ENCODE data around the gene TECTA.
"Not testable (repeated sequence)": the region's sequence is repeated elsewhere in the genome, so short reads cannot be mapped to it uniquely, and the experiment has no call there.

Gene TECTA

DNA sequence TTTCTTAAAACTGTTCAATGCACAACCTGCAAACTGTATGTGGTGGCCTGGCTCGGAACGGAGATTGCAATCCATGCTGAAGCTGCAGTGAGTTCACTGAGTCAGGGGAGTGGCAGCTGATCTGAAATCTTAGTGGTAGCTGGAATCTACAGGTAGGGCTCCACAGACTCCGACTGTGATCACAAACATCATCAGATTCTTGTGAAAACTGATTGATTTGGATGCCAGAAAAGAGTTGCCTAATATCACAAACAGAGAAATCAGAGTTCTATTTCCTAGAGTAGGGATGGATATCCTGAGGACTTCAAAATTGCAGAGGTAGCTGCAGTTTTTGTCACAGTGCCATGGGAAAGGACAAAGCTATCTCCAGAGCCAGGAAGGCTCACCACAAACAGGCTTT is 134.0 kb downstream of the TECTA start:
- no peak for DNase-seq (ENCODE audit: low read depth)

DNA sequence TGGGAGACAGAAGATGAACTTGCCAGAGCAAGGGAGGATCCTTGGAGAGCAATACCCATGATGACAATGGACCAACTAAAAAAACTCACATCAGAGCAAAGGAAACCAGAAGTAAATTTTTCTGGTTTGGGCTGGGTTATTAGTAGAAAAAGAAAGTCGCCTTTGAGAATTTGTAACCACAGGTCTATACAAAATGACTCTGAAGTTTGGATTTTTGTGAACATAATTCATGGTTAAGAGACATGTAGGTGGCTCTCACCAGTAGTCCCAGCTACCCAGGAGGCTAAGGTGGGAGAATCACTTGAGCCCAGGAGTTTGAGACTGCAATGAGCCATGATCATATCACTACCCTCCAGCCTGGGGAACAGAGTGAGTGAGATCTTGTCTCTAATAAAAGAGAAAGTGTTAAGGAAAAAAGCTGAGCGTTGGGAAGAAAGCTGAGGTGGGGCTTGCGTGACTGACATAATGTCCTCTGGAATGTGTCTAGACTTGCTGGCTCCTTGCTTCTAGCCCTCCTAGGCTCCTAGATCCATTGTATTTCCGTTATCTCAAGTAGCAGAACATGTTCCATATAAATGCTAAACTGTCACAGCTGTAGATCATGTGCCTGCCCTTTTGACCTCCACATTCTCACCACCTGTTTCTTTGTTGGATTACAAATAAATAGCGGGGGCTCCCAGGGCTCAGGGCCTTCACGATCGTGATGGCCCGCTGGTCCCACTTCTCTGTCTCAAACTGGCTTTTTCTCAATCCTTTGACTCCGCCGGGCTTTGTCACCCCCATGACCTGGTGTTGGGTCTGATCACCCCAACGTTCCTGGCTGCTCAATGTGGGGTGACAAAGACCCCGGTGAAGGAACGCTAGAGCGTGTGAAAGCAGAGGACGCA is 135.3 kb downstream of the TECTA start:
- DNase-seq (ENCODE audit: low read depth): peak; percentile 9

GRCh38 chr11:121237247-121237646 is 136.2 kb downstream of the TECTA start:
- not testable (repeated sequence) for DNase-seq (ENCODE audit: low read depth)

- DNase-seq (ENCODE audit: low read depth): peak; percentile 86
These were observed 136.9 kb downstream of the TECTA start for GRCh38 chr11:121237686-121238658.

- no peak for DNase-seq (ENCODE audit: low read depth)
These were observed 137.9 kb downstream of the TECTA start for GRCh38 chr11:121238956-121239355.

DNA sequence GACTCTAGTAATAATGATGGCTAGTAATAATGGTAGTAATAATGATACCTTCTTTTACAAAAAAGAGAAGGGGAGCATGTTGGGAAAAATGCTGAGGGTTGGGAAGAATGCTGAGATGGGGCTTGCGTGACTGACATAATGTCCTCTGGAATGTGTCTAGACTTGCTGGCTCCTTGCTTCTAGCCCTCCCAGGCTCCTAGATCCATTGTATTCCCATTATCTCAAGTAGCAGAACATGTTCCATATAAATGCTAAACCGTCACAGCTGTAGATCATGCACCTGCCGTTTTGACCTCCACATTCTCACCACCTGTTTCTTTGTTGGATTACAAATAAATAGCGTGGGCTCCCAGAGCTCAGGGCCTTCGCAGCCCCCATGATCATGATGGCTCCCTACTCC is 139.0 kb downstream of the TECTA start:
- DNase-seq (ENCODE audit: low read depth): not testable (repeated sequence)

DNA sequence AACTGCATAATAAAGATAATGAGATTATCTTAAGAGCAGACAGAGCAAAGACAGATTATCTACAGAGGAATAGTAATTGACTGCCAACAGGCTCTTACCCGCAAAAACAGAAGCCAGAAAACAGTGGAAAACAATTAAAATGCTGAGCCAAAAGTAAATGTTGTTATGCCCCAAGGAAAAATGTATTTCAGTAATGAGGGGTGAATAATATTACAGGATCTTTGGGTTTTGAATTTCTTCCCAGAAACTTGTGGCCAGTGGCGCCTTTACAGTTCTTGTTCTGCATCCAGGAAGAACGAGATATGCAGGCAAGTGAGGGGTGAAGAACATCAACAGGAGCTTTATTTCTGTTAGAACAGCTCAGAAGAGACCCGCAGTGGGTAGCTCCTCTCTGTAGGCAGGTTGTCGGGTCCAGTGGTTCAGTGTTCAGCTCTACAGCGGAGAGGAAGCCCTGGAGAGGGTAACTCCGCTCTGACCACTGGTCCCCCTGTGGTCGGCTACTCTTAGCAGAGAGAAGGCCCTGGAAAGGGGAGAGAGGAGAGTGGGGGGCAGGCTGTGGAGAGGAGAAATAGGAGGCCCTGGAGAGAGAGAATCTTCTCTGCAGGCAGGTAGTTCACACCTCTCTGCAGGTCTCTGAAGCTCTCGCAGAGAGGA is 139.7 kb downstream of the TECTA start:
- no peak for DNase-seq (ENCODE audit: low read depth)
